Stimulated activated CD4-positive, alpha-beta T cell treated with anti-CD3 and anti-CD28 coated beads, Interleukin-12 subunit alpha, Interleukin-12 subunit beta, amount 100 ng/mL, for 4 hours (primary cell): ENCODE results near the gene UBE2J1.
"Not testable (repeated sequence)": the region's sequence is repeated elsewhere in the genome, so short reads cannot be mapped to it uniquely, and the experiment has no call there.

ENCODE experiments used
- DNase-seq: peaks from one replicate; pipeline ENCODE4 v3.0.0-alpha.2; 2020

The UBE2J1 gene, protein sequence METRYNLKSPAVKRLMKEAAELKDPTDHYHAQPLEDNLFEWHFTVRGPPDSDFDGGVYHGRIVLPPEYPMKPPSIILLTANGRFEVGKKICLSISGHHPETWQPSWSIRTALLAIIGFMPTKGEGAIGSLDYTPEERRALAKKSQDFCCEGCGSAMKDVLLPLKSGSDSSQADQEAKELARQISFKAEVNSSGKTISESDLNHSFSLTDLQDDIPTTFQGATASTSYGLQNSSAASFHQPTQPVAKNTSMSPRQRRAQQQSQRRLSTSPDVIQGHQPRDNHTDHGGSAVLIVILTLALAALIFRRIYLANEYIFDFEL

GRCh38 chr6:89352278-89353117 lies at the start of gene UBE2J1:
Gene UBE2J1 (minus strand): TSS chr6:89352722. CDS start chr6:89352569, 153 bp downstream.
- DNase-seq: peak; percentile 65

- DNase-seq: no peak
Measured at GRCh38 chr6:89400912-89401399, 48.4 kb upstream of the UBE2J1 start.

DNA sequence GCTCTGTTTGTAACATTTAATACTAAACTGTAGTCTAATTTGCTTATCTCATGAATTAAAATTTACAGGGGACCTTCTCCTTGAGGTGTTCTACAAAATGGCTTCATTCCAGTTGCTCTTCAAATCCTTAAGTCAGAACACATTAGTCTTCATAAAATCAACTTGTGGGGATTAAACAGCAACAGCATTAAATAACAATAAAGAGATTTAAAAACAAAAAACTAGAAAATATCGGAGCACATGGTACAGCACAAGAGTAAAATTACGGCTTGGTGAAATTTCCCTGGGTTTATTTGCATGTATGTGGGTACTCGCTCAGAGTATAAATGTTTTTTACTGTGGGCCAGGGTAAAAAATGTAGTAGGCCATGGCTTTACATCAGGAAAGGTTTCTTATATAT lies 47.5 kb upstream of the UBE2J1 start:
- DNase-seq: no peak

GRCh38 chr6:89398762-89399525 lies 46.4 kb upstream of the UBE2J1 start:
- no peak for DNase-seq

DNA sequence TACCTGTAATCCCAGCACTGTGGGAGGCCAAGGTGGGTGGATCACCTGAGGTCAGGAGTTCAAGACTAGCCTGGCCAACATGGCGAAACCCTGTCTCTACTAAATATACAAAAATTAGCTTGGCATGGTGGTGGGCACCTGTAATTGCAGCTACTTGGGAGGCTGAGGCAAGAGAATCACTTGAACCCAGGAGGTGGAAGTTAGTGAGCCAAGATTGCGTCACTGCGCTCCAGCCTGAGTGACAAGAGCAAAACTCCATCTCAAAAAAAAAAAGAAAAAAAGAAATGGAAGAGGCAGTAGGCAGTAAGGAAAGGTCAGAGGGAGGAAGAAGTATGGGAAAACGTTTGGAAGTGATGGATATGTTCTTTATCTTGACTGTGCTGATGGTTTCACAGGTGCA lies 45.4 kb upstream of the UBE2J1 start:
- not testable (repeated sequence) for DNase-seq

DNA sequence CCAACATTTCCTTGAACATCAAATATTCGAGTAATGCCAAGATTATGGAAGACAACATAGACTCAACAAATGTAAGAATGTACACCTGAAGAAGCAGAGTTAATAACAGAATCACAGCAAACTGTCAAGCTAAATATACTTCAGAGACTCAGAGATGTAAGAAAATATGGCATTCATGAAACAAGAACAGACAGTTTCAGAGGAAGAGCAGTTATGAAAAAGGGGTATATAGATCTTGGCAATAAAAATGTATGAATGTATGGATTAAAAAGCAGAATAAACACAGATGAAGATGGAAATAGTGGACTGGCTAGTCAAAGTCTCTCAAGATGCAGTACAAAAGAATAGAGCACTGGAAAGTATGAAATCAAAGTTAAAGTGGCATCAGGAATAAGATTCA lies 41.1 kb upstream of the UBE2J1 start:
- no peak for DNase-seq

DNA sequence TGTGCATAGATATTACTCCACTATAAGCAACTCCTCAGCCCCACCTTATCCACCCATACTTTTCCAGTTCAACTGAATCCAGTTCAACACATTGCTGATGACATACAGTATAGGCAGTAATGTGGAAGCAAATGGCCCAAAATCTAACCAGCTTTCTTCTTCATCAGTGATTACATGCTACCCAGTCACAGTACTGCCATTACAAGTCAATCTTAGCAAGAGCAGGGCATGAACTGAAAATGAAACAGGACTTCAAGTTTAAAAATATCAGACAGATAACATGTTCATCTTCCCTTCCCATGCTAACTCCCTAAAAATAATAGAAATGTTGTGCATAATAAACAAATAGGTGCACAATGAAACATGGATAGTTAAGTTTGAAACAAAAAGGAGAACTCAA lies 40.3 kb upstream of the UBE2J1 start:
- DNase-seq: no peak

DNA sequence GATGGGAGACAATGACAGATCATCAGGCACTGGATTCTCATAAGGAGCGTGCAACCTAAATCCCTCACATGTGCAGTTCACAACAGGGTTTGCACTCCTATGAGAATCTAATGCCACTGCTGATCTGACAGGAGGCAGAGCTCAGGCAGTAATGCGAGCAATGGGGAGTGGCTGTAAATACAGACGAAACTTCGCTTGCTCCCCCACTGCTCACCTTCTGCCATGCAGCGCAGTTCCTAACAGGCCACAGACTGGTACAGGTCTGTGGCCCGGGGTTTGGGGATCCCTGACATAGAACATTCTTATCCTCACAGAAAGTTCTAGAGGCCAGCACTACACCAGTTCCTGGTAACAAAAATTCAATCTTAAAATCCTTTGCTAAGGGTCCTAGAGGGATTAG lies 36.3 kb upstream of the UBE2J1 start:
- no peak for DNase-seq

GRCh38 chr6:89387516-89388201 lies 35.1 kb upstream of the UBE2J1 start:
- no peak for DNase-seq

DNA sequence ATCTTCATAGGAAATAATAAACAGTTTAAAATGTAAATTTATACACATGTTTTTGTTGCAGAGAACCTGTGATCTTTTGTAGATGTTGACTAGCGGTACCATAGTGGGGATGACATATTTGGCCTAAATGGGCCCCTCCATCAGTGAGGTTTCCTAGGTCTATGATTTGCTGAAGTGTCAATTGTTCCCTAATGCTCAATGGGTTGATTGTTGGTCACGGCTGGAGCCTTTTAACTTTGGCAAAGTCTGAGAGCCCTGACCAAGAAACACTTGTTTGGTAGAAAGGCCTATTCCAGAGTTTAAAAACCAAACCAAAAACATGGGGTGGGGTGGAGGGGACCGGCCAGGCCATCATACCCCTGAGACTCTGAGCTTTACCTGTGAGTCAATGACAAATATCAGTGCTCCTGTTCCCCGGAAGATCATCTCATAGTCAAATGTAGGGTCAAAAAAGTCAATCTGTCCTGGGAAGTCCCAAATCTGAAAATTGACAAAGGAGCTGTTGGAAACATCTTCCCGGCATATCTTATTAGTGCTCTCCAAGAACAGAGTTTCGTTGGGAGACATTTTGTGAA lies 34.5 kb upstream of the UBE2J1 start:
- DNase-seq: no peak

- no peak for DNase-seq
Measured at GRCh38 chr6:89385846-89386245, 33.3 kb upstream of the UBE2J1 start.

DNA sequence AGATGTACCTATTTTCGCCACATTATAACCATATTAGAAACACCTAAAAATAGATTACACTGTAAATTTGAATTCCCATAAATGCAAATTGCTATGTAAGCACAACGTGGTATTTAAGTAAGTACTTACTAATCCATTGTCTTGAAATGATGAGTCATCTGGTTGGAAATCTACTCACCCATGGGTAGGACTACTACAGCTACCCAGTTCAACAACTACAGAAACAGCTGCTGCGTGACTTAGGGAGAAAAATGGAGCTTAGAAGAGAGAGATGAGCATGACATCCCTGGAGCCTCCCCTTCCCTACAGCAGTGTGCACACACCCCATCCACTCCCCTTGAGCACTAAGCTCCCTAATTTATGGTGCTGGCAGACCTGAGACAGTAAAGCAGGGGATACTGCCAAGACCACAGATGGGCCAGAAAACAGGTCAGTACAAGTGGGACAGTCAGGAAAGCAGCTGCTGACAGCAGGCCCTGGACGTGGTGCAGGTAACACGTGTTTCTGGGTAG lies 32.7 kb upstream of the UBE2J1 start:
- no peak for DNase-seq

DNA sequence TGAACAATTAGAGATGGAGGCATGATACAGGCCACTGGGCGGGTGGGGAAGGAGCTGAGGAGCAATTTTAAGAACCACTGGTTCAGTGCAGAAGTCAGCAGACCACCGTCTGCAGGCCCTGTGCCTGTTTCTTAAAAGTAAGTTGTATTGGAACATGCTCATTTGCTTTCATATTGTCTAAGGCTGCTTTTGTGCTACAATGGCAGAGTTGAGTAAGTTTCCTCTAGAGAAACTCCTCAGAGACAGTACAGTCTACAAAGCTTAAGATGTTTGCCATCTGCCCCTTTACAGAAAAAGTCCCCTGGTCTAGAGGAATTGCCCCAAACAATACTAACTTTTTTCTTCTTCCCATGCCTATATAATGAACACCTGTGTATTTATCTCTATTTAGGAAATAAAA lies 28.5 kb upstream of the UBE2J1 start:
- no peak for DNase-seq

GRCh38 chr6:89379281-89379680 lies 26.8 kb upstream of the UBE2J1 start:
- no peak for DNase-seq

- no peak for DNase-seq
Measured at GRCh38 chr6:89378628-89379027, 26.1 kb upstream of the UBE2J1 start.

DNA sequence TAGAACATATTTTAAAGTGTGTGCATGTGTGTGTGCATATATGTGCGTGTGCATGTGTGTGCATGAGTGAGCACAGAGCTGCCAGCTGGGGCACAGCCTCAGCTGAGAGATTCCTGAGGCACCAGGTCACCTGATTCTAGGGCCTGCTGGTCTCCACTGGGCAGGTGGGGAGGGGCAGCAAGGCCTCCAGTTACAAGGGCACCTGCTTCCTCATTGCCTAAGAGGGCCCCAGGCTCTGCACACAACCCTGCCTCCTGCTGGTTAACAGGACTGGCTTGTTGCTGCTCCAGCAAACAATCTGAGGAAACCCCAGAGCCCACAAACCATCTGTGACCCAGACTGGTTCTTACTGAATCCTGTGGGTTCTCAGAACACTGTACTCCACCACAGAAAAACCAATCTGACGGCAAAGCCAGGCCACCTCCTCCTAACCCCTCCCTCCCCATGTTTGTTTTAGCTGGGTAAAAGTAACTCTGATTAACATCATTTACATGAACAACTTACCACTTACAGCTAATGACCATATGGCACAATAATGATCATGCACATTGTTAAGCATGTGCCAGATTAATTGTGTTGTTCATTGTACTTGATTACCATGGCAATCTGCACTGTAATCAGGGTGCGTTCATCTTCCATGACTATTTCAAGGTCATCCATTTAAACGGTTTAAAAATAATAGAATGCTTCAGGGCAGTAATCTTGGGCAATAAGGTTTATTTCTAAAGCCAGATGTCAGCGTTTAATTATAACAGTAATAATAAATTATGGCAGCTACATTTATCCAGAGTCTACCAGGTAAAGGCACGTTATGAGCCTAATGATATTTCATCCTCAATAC lies 23.1 kb upstream of the UBE2J1 start:
- no peak for DNase-seq

- DNase-seq: no peak
Measured at GRCh38 chr6:89372506-89372901, 20.0 kb upstream of the UBE2J1 start.

DNA sequence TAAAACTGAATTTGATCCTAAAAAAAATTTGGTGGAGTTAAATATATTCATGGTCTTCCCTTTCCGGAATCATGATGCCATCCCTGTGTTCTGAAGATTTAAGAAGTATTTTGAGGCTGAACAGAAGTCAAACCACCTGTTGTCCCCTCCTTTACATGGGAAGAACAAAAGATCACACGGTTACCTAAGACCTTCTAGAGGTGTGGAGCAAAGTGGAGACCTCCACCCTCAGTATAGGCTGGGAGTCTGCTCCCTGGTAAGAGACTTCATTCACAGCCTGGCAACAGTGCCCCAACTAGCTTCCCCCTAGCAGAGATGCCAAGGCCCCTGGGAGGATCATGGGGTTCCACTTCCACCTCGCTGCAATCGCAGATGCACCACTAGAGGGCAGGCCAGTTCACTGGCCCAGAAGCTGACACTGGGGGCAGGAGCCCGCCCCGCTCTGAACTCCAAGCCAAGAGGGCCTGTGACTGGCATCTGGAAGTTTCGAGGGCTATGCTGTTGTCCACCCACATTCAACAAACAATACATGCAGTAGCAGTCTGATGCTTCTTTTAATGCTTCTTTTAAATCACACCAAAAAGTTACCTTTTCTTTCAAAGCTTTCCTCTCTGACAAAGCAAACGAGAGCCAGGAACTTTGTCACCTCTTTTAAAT lies 19.5 kb upstream of the UBE2J1 start:
- peak; percentile 72 for DNase-seq

GRCh38 chr6:89368999-89369398 lies 16.5 kb upstream of the UBE2J1 start:
- DNase-seq: no peak

- peak; percentile 55 for DNase-seq
Measured at GRCh38 chr6:89368107-89368506, 15.6 kb upstream of the UBE2J1 start.

DNA sequence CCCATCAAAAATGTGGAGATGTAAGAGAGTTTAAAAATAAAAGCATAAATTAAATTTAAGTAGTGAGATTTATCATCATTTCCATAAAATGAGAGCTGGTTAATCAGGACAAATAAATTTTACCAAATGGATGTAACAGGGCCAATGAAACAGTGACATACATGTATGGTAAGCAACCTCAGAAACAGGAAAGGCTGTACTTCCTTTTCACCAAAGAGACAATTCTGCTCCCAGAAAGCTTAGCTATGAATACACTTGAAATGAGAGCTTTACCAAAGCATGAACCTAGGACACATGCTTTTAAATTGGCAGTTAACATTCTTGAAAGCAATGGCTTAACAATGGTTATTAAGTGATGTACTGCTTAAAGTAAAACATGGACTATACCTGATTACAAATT lies 12.1 kb upstream of the UBE2J1 start:
- no peak for DNase-seq
